Fibroblast of lung (primary cell): ENCODE data around the gene IL10RB. TPM values are rescaled to one million over a fixed set of nuclear protein-coding genes. Genes with fewer than 3 reads are reported as not detected.

Experiments used
- DNase-seq, 2 donors: peaks; one replicate each; pipeline versions ENCODE4 v3.0.0 to v3.0.0-alpha.2; 2010; ENCODE audit warnings: low read depth in 2 of 2
- H2AFZ ChIP-seq: 2 replicates; pipeline ENCODE4 v1.5.1; 2012; ENCODE audit warnings: low read length, control low read depth, inconsistent platforms
- H3K27ac ChIP-seq: 2 replicates; pipeline ENCODE4 v1.5.1; 2011; ENCODE audit warnings: low read length, control low read depth; ENCODE audit not compliant: insufficient read depth
- H3K27me3 ChIP-seq: 2 replicates; pipeline ENCODE4 v1.5.1; 2011; ENCODE audit warnings: mild to moderate bottlenecking, low read length; ENCODE audit not compliant: control insufficient read depth, insufficient read depth
- H3K36me3 ChIP-seq: 2 replicates; pipeline ENCODE4 v1.5.1; 2011; ENCODE audit warnings: low read length; ENCODE audit not compliant: control insufficient read depth, insufficient read depth
- H3K4me1 ChIP-seq: 2 replicates; pipeline ENCODE4 v1.5.1; 2011; ENCODE audit warnings: low read length; ENCODE audit not compliant: control insufficient read depth, insufficient read depth; ENCODE audit errors: extremely low read depth
- H3K4me2 ChIP-seq: 2 replicates; pipeline ENCODE4 v1.5.1; 2011; ENCODE audit warnings: low read length, control low read depth; ENCODE audit not compliant: insufficient read depth; ENCODE audit errors: extremely low read depth
- H3K4me3 ChIP-seq, 4 experiments: fragments of 200-600 bp in 1 of 4; sonication (generic) in 1 of 4; replicated peaks in 1 of 4; 2 replicates each; pipeline ENCODE4 v1.5.1; 2011 to 2016; ENCODE audit warnings: low read length in 4 of 4, low read depth in 3 of 4, mild to moderate bottlenecking in 3 of 4, control low read depth in 2 of 4, inconsistent platforms in 1 of 4, mixed read lengths in 1 of 4; ENCODE audit not compliant: insufficient read depth in 1 of 4; ENCODE audit errors: control extremely low read depth in 1 of 4
- H3K79me2 ChIP-seq: 2 replicates; pipeline ENCODE4 v1.5.1; 2012; ENCODE audit warnings: mild to moderate bottlenecking, low read length, inconsistent platforms; ENCODE audit not compliant: control insufficient read depth, insufficient read depth
- H3K9ac ChIP-seq: 2 replicates; pipeline ENCODE4 v1.5.1; 2011; ENCODE audit warnings: mild to moderate bottlenecking, low read length, control low read depth; ENCODE audit not compliant: insufficient read depth
- H3K9me3 ChIP-seq: 2 replicates; pipeline ENCODE4 v1.5.1; 2012; ENCODE audit warnings: low read depth, low read length; ENCODE audit not compliant: control insufficient read depth, insufficient read depth
- H4K20me1 ChIP-seq: 2 replicates; pipeline ENCODE4 v1.5.1; 2011; ENCODE audit warnings: low read length; ENCODE audit not compliant: control insufficient read depth, insufficient read depth; ENCODE audit errors: extremely low read depth
- CTCF ChIP-seq, 2 donors: IDR thresholded peaks in 1 of 2; conservative IDR thresholded peaks in 1 of 2; 1 replicate in 1 of 2; 2 replicates in 1 of 2; pipeline ENCODE4 v1.5.1; 2011 to 2012; ENCODE audit warnings: low read length in 2 of 2, control low read depth in 1 of 2, inconsistent platforms in 1 of 2, low read depth in 1 of 2, mild to moderate bottlenecking in 1 of 2
- EZH2 ChIP-seq: IDR thresholded peaks from 2 replicates; pipeline ENCODE4 v1.5.1; 2012; ENCODE audit warnings: low read length, control low read depth, mild to moderate bottlenecking; ENCODE audit errors: missing control alignments
- polyA plus RNA-seq, 2 donors: library from polyadenylated mRNA; depleted of rRNA in 1 of 2; stranded (reverse) in 1 of 2; unstranded in 1 of 2; fragments of >200 nt; gene quantifications; 2 replicates each; pipeline ENCODE4 v1.2.1, GENCODE V29; 2011 to 2012; ENCODE audit warnings: missing spikeins in 1 of 2
- total RNA-seq: library from RNA; depleted of rRNA; stranded (reverse); fragments of >200 nt; gene quantifications from 2 replicates; pipeline ENCODE4 v1.2.1, GENCODE V29; 2014

The IL10RB gene
- total and polyA plus RNA-seq, 2 donors (not counting 1 experiment from before 2014, with no cell fraction given) = 56.2 to 64.1 TPM

- Histone ChIP-seq H3K4me2 (no peak overlapping the region), H3K27me3 (no peaks in the 10 kb centered on the region), H2AFZ (no peak overlapping the region), H4K20me1 (no peaks in the 10 kb centered on the region), H3K79me2 (no peaks in the 10 kb centered on the region), H3K36me3 (no peaks in the 10 kb centered on the region), H3K9me3 (no peaks in the 10 kb centered on the region), H3K4me3 (no peak overlapping the region), H3K9ac (no peak overlapping the region), H3K4me1 (no peaks in the 10 kb centered on the region), H3K27ac (no peak overlapping the region)
- no peak for DNase-seq
- TF ChIP-seq EZH2 (no peak), CTCF (conservative IDR thresholded peaks at IDR 0.05 in 1 of 2, IDR thresholded peaks at IDR 0.05 in 1 of 2; ENCODE audit: low read depth in 1 of 2, low read length in 2 of 2) (no peak)
Observed at GRCh38 chr21:33302055-33302454, 35.9 kb downstream of the IL10RB start.

- no peak overlapping the region for H2AFZ ChIP-seq
- H3K36me3 ChIP-seq = no peaks in the 10 kb centered on the region
- H3K4me1 ChIP-seq = no peaks in the 10 kb centered on the region
- no peaks in the 10 kb centered on the region for H3K27me3 ChIP-seq
- no peaks in the 10 kb centered on the region for H3K79me2 ChIP-seq
- no peaks in the 10 kb centered on the region for H3K9me3 ChIP-seq
- H3K9ac ChIP-seq = no peak overlapping the region
- no peak overlapping the region for H3K27ac ChIP-seq
- H3K4me3 ChIP-seq = no peak overlapping the region
- DNase-seq = no peak
- TF ChIP-seq CTCF (conservative IDR thresholded peaks at IDR 0.05 in 1 of 2, IDR thresholded peaks at IDR 0.05 in 1 of 2; ENCODE audit: low read depth in 1 of 2, low read length in 2 of 2) = no peak
- TF ChIP-seq EZH2 = no peak
- H4K20me1 ChIP-seq = no peaks in the 10 kb centered on the region
- H3K4me2 ChIP-seq = no peak overlapping the region
Observed at GRCh38 chr21:33302796-33303195, 36.6 kb downstream of the IL10RB start.

GRCh38 chr21:33305344-33305671 is 39.1 kb downstream of the IL10RB start:
- Histone ChIP-seq H3K27me3 (no peaks in the 10 kb centered on the region), H3K4me3 (no peak overlapping the region), H3K4me1 (no peaks in the 10 kb centered on the region), H3K27ac (no peak overlapping the region), H3K4me2 (no peak overlapping the region), H3K36me3 (no peaks in the 10 kb centered on the region), H3K79me2 (no peaks in the 10 kb centered on the region), H3K9ac (no peak overlapping the region), H2AFZ (no peak overlapping the region), H4K20me1 (no peaks in the 10 kb centered on the region), H3K9me3 (no peaks in the 10 kb centered on the region)
- TF ChIP-seq CTCF (conservative IDR thresholded peaks at IDR 0.05 in 1 of 2, IDR thresholded peaks at IDR 0.05 in 1 of 2; ENCODE audit: low read depth in 1 of 2, low read length in 2 of 2) (no peak), EZH2 (no peak)
- no peak for DNase-seq
